GM19099 (cell line): ENCODE measurements around the gene CNPY1.

ENCODE experiments used
- POLR2A ChIP-seq: IDR thresholded peaks from 3 replicates; pipeline ENCODE4 v1.6.1; 2011; ENCODE audit warnings: low read depth; ENCODE audit not compliant: insufficient read length; ENCODE audit errors: extremely low read depth

Gene CNPY1

DNA sequence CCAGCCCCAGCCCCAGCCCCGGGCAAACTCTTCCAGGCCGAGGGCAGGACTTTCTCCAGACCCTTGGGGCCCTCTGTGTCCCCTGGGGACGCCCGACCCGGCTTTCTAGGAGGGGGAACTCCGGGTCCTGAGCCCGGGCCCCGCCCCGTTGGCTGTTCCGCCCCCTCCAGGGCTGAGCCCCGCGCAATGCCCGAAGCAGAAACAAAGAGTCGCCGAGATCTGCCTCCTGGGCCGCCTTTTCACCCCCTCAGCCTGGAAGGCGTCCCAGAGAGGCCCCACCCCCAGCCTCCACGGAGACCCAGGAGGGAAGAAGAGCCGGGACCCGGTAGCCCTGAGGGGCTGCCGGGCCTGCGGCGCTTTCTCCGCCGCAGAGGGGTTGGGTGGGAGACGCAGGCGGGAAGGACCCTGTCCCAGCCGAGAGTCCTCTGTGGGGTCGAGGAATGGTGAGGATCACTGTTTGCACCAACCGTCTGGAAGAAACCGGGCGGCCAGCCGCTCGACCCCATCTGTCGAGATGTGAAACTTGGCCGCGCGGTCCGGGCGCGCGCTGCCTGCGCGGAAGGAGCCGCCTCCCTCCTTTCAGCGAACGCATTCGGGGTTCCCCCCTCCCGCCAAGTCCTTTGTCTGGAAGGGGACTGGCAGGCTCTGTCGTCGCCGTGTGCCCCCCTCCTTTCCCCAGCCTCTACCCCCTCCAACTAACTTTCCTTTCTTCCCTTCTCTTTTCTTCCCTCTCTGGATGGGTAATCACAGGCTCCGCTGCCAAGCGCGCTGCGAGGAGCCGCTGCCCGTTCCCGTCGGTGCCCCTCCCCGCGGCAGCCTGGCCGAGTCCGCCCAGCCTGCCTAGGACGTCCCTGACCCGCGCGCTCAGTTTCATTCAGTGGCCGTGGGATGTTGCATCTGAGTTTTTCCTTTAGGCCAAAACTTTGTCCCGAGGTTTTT is 78.2 kb downstream of the CNPY1 start:
- TF ChIP-seq POLR2A, result no peak

DNA sequence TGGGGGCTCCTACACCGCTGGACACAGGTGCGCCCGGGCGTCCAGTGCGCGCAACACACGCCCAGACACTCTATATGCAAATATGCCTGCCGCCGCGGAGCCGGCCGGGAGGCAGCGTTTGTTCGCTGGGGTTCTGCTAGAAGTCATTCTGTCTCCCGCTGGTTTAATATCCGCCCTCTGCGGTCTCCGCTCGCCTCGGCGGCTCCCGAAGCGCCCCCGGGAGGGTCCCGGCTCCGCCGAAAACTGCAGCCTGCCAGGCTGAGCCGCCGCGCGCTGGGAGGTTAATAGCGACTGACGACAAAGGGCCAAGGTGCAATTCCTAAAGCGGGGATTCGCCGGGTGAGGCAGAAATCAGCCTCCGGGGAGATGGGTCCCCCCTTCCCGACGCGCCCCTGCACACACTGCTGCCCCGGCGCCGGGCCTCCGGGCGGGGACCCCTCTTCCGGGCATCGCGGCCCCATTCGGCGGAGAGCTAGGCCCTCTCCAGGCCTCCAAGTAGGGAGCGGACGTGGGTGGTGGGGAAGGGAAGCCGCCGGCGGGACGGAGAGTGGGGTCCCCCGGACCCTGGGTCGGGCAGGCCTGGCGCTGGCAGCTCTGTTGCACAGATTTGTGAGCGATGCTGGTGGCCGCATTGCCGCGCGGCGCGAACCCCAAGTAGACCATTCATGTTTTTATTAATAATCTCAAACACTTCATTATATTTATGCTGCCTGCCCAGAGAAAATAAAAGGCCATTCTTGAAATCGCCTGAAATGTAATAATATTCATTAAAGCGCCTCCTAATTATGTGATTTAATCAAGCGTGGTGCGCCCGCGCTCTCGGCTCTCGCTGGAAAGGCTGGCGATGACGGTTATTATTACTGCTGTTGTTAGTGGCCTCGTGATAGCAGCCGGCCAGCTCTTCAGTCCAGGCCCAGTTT is 79.3 kb downstream of the CNPY1 start:
- no peak for TF ChIP-seq POLR2A

DNA sequence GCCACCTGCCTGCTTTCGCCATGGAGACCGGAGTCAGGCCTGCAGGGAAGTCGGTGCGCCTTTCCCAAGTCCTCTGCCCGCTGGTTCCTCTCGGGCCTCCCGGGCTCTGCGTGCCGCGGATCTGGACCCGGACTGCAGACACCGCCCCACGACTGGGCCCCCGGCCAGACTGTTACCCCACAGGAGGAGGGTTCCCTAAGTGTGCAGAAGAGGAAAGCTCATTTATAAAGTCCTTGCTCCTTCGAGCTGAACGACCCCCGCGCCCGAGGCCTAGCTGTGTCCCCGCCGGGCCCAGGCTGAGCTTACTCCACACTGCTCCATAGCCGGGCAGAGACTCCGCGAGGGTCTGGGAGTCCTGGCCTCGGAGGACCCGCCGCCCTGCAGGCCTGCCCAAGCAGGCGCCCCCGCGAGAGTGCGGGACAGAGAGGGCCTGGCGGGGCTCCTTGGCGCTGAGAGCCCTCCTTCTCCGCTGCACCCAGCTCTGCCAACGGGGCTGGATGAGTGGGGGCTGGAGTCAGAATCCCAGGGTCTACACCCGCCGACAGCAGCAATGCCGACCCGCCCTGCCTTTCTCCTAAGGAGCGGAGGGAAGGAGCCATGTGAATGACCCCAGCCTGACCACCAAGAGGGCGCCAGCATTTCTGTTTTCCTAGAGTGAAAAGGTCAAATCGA is 80.1 kb downstream of the CNPY1 start:
- no peak for TF ChIP-seq POLR2A

DNA sequence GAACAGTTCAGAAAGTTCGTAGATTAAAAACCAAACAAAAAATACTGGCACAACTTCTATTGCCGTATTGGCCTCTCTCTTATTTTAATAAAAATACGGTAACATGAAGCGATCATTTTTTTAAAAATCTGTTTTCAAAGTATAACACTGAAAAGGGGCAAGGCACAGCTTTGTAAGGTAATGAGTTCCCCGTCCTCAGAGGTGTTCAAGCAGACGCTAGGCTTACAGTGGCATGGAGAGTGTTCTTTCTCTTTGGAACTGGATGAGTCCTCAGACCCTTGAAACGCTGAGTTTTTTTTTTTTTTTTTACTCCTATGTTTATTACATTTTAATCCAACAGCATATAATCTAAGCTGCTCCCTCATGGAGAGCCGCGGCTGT is 80.6 kb downstream of the CNPY1 start:
- no peak for TF ChIP-seq POLR2A

DNA sequence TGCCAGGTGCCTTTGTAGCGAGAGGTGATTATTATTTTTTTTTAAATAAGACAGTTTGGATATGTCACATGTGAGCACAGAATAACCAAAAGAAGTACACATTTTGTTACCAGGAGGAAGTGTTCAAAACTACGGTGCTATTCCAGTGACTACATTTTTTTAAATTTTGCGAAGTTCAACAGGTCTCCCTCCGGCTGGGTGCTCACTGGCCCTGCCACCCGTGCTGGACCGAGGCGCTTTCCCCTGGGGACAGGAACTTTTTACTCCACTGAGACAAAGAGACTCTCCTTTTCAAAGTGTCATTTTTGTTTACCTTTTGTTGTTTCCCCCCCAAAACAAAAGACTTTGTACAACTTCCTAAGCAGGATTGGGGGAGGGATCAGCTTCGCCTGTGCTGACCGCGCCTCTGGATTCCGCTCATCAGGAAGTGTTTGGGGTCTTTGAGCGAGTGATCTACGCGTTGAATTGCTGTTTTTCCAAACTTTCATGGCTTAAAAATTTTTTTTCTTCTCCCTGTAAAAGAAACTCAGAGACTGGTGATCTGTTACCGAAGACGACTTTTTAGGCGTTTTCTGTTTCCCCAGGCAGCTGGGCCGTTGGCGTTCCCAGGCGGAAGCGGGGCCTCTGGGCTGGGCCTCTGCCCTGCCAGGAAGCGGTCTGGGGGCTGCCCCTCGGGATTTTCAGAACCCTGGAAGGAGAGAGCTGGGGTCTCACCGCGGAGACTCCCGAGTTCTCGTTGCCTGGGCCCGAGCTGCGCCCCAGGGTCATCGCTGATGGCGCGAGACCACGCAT is 81.2 kb downstream of the CNPY1 start:
- TF ChIP-seq POLR2A, result no peak

DNA sequence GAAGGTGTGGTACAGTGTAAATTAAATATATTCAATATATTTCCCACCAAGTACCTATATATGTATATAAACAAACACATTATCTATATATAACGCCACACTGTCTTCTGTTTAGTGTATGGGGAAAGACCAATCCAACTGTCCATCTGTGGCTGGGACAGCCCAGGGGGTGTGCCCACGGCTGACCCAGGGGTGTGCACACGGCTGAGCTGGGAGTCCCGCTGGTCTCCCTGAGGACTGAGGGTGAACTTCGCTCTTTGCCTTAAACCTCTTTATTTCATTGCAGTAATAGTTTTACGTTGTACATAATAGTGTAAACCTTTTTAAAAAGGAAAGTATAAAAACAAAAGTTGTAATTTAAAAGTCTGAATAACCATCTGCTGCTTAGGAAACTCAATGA is 82.2 kb downstream of the CNPY1 start:
- no peak for TF ChIP-seq POLR2A

DNA sequence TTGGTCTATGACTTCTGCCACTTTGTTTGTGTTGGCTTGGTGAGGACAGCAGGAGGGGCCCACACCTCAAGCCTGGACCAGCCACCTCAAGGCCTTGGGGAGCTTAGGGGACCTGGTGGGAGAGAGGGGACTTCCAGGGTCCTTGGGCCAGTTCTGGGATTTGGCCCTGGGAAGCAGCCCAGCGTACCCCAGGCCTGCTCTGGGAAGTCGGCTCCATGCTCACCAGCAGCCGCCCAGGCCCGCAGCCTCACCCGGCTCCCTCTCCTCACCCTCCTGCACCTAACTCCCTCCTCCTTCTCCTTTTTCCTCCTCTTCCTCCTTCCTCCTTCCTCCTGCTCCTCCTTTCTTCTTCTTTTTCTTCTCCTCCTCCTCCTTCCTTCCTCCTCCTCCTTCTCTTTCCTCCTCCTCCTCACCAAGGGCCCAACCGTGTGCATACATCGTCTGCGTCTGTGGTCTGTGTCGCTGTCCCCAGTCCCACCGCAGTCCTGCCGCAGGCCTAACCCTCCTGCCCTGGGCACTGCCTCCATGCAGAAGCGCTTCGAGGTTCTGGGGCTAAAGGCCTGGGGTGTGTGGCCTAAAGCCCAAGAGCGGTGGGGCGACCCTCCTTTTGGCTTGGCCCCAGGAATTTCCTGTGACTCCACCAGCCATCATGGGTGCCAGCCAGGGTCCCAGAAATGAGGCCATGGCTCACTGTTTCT is 83.1 kb downstream of the CNPY1 start:
- TF ChIP-seq POLR2A, result no peak

DNA sequence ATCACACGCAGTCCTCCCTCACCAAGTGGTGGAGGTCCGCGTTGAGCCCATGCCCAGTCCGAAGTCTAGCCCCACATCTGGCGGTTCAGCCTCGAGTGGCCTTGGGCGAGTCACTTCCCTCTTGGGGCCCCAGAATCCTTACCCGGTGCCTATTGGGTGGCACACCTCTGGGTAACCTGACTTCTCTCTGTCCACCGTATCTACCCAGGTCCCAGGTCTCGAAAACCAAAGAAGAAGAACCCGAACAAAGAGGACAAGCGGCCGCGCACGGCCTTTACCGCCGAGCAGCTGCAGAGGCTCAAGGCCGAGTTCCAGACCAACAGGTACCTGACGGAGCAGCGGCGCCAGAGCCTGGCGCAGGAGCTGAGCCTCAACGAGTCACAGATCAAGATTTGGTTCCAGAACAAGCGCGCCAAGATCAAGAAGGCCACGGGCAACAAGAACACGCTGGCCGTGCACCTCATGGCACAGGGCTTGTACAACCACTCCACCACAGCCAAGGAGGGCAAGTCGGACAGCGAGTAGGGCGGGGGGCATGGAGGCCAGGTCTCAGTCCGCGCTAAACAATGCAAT is 84.1 kb downstream of the CNPY1 start:
- no peak for TF ChIP-seq POLR2A

DNA sequence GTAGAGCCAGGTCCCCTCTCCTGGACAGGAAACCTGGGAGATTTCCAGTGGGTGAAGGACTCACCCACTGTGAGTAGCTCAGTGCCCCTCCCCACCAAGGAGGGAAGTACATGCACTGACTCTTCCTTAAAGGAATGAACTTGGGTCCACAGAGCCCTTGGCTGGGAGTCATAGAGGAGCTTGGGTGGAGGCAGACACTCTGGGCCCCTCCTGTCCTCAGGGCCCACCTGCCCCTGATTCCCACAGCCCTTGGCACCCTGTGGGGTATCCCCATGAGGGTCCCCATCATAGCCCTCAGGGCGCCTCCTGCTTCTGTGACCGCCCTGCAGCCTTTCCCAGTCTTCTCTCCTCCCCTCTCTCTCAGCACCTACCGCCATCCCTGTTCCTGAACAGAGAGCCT is 84.7 kb downstream of the CNPY1 start:
- no peak for TF ChIP-seq POLR2A

DNA sequence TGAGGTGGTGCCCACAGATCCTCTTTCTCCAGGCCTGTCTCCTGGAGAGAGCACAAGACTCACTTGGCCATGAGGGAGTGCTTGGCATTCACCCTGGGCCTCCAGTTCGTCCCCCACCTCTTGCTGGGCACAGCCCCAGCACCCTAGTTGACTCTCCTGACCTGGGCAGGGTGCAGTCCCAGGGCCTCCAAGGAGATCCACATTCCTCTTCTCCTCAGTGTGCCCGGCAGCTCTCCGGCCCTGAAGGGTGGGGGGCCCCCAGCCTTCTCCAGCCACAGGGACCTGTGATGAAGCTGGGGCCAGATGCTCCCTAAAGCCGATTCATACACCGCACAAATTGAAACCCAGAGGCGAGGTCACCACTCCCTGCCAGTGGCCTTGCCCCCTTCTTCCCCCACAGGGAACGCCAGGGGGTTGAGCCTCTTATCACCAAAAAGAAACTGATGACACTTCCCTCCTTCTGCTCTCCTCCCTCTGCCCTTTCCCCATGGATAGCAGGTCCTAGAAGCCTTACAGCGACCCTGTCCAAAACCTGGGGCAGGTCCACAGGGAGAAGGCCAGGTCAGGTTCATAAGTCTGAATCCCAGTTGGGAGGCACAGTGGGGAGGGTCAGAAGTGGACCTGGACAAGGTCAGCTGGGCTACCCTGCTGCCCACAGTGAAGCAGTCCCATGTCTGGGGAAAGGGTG is 85.3 kb downstream of the CNPY1 start:
- no peak for TF ChIP-seq POLR2A

DNA sequence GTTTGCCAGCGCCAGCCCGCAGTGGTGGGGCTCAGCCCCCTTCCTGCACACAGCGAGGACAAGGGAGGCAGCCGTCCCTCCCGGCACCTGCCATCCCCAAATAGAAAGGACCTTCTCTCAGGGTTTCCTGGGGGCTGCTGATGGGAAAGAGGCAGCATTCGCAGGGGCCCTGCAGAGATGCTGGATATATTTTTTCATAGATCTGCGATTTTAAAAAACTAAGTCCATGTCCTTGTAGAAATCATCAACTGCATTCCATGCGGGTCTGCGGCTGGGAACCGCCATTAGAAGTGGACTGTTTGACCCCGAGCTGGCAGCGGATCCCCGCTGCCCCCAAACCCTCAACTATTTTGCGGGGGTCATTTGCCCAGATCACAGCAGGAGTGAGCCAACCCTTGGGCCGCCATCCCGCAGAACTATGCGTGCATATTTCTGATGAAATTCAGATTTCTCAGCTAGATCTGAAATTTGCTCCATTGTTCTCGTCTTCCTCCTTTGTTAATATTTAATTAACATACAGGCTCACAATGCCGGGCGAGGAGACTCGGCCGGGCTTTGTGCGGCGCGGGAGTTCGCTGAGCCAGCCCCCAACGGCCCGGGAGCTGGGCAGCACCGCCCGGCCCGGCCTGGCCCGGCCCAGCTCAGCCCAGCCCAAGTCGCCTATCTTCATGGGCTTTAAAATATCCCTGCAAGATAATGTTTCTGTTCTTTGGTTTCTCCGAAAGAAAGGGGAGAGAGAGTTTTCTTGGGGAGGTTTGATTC is 86.5 kb downstream of the CNPY1 start:
- TF ChIP-seq POLR2A, result no peak
